ENCODE data around the gene PIAS1.

- no peak for TF ChIP-seq CTCF (IDR thresholded peaks at IDR 0.05)
- TF ChIP-seq POLR2AphosphoS5 (IDR thresholded peaks at IDR 0.05), result no peak
- TF ChIP-seq POLR2A (IDR thresholded peaks at IDR 0.05), result no peak
These were observed 165.0 kb downstream of the PIAS1 start for GRCh38 chr15:68218847-68219798.
